SK-N-SH (cell line): ENCODE results near the gene B2M.
A peak's percentile ranks its signal among the peaks of the same experiment; 100 is the strongest.

ENCODE experiments used
- CHD2 ChIP-seq: fragments of 150-350 bp; IDR thresholded peaks from 2 replicates; pipeline ENCODE4 v1.6.1; 2018; ENCODE audit warnings: low read length; ENCODE audit not compliant: partially characterized antibody
- CTCF ChIP-seq: fragments of 200-600 bp; sonication (generic); IDR thresholded peaks from 2 replicates; pipeline ENCODE4 v1.6.1; 2017; ENCODE audit warnings: antibody characterized with exemption, mild to moderate bottlenecking, moderate library complexity

GRCh38 chr15:44663410-44664308 is 47.7 kb upstream of the B2M start, which contains the start of gene SPG11:
- TF ChIP-seq CHD2 = peak; percentile 79
- peak; percentile 84 for TF ChIP-seq CTCF
